GM23338 (cell line): ENCODE data around the gene ZBTB20. TPM values are rescaled to one million over a fixed set of nuclear protein-coding genes. Genes with fewer than 3 reads are reported as not detected.

ENCODE experiments used
- ATAC-seq: fragments of 200-7000 bp; cut with Tn5 transposase; 3 replicates; pipeline ENCODE4 v1.9.1; 2020
- DNase-seq: peaks from one replicate; pipeline ENCODE4 v3.0.0-alpha.2; 2015; ENCODE audit warnings: low spot score
- H2AFZ ChIP-seq: fragments of 200-600 bp; sonication (generic); 2 replicates; pipeline ENCODE4 v1.8.0; 2016; ENCODE audit warnings: antibody characterized with exemption, mild to moderate bottlenecking, moderate library complexity
- H3F3A ChIP-seq: fragments of 200-600 bp; sonication (generic); replicated peaks from 2 replicates; pipeline ENCODE4 v1.8.0; 2017; ENCODE audit warnings: antibody characterized with exemption, mixed run types, low read depth
- H3K27ac ChIP-seq: fragments of 200-600 bp; sonication (generic); 2 replicates; pipeline ENCODE4 v1.6.1; 2016; ENCODE audit warnings: low read depth
- H3K27me3 ChIP-seq: fragments of 200-600 bp; sonication (generic); 2 replicates; pipeline ENCODE4 v1.8.0; 2016; ENCODE audit warnings: mild to moderate bottlenecking, mixed run types, moderate library complexity; ENCODE audit not compliant: insufficient read depth
- H3K36me3 ChIP-seq: fragments of 200-600 bp; sonication (generic); 2 replicates; pipeline ENCODE4 v1.8.0; 2016; ENCODE audit warnings: mild to moderate bottlenecking; ENCODE audit not compliant: insufficient read depth
- H3K4me1 ChIP-seq: fragments of 200-600 bp; sonication (generic); 2 replicates; pipeline ENCODE4 v1.8.0; 2016; ENCODE audit warnings: mild to moderate bottlenecking, moderate library complexity; ENCODE audit not compliant: insufficient read depth
- H3K4me2 ChIP-seq: fragments of 200-600 bp; sonication (generic); 2 replicates; pipeline ENCODE4 v1.7.1; 2017; ENCODE audit warnings: mixed run types
- H3K4me3 ChIP-seq: fragments of 200-600 bp; sonication (generic); 2 replicates; pipeline ENCODE4 v1.6.1; 2016; ENCODE audit warnings: mixed run types
- H3K79me2 ChIP-seq: fragments of 200-600 bp; sonication (generic); replicated peaks from 2 replicates; pipeline ENCODE4 v1.8.0; 2017; ENCODE audit warnings: mild to moderate bottlenecking; ENCODE audit not compliant: insufficient read depth
- H3K9me2 ChIP-seq: fragments of 200-600 bp; sonication (generic); 2 replicates; pipeline ENCODE4 v1.8.0; 2017; ENCODE audit not compliant: insufficient read depth
- H4K20me1 ChIP-seq: fragments of 200-600 bp; sonication (generic); replicated peaks from 2 replicates; pipeline ENCODE4 v1.8.0; 2017; ENCODE audit warnings: mild to moderate bottlenecking; ENCODE audit not compliant: insufficient read depth
- H3K27ac Mint-ChIP-seq: 2 replicates; pipeline ENCODE4 v1.8.0; 2020; ENCODE audit warnings: inconsistent platforms, mild to moderate bottlenecking, moderate library complexity, mixed read lengths
- H3K27me3 Mint-ChIP-seq: 3 replicates; pipeline ENCODE4 v1.8.0; 2022; ENCODE audit warnings: low read depth, mild to moderate bottlenecking, moderate library complexity, mixed read lengths, inconsistent platforms; ENCODE audit not compliant: insufficient read depth, poor library complexity
- H3K36me3 Mint-ChIP-seq: 3 replicates; pipeline ENCODE4 v1.8.0; 2021; ENCODE audit warnings: low read depth, mild to moderate bottlenecking, inconsistent platforms, moderate library complexity, mixed read lengths
- H3K4me1 Mint-ChIP-seq: 3 replicates; pipeline ENCODE4 v1.8.0; 2020; ENCODE audit warnings: mild to moderate bottlenecking, inconsistent platforms, mixed read lengths
- H3K4me3 Mint-ChIP-seq: 3 replicates; pipeline ENCODE4 v1.8.0; 2021; ENCODE audit warnings: moderate library complexity, mild to moderate bottlenecking, inconsistent platforms, mixed read lengths
- H3K9me3 Mint-ChIP-seq: 3 replicates; pipeline ENCODE4 v1.8.0; 2020; ENCODE audit warnings: moderate library complexity, mild to moderate bottlenecking, inconsistent platforms, mixed read lengths
- CREB1 ChIP-seq: fragments of 250-450 bp; sonication (Bioruptor Pico); IDR thresholded peaks from 2 replicates; pipeline ENCODE4 v1.5.0; 2020; ENCODE audit warnings: low read depth, mild to moderate bottlenecking, moderate library complexity
- CTCF ChIP-seq, 2 experiments: fragments of 200-600 bp in 1 of 2; sonication (generic) in 1 of 2; conservative IDR thresholded peaks; 2 replicates each; pipeline versions ENCODE4 v1.5.1 to v1.6.1; 2016 to 2017; ENCODE audit warnings: antibody characterized with exemption in 2 of 2, low read depth in 2 of 2, mild to moderate bottlenecking in 2 of 2, moderate library complexity in 1 of 2
- ETS1 ChIP-seq: IDR thresholded peaks from 2 replicates; pipeline ENCODE4 v1.6.1; 2016; ENCODE audit warnings: antibody characterized with exemption
- JUNB ChIP-seq: IDR thresholded peaks from one replicate; pipeline ENCODE4 v1.6.1; 2016; ENCODE audit warnings: antibody characterized with exemption; ENCODE audit not compliant: unreplicated experiment
- POLR2AphosphoS5 ChIP-seq: IDR thresholded peaks from 2 replicates; pipeline ENCODE4 v1.6.1; 2016; ENCODE audit warnings: antibody characterized with exemption, low read depth
- REST ChIP-seq: IDR thresholded peaks from one replicate; pipeline ENCODE4 v1.6.1; 2018; ENCODE audit warnings: antibody characterized with exemption; ENCODE audit not compliant: unreplicated experiment
- ZNF331 ChIP-seq: fragments of 250-450 bp; sonication (Bioruptor Pico); IDR thresholded peaks from 2 replicates; pipeline ENCODE4 v1.5.0; 2020; ENCODE audit warnings: low read depth, mild to moderate bottlenecking, moderate library complexity
- ZNF462 ChIP-seq: fragments of 250-450 bp; sonication (Bioruptor Pico); IDR thresholded peaks from 2 replicates; pipeline ENCODE4 v1.5.0; 2020; ENCODE audit warnings: mild to moderate bottlenecking, moderate library complexity
- polyA plus RNA-seq: library from polyadenylated mRNA; unstranded; fragments of >200 nt; fragmentation: Nextera tagmentation; extraction: Ambion mirVana; gene quantifications from 2 replicates; pipeline ENCODE4 v1.2.1, GENCODE V29; 2016
- total RNA-seq: library from RNA; depleted of rRNA; stranded (reverse); fragments of >200 nt; shearing (Covaris generic); gene quantifications from 2 replicates; pipeline ENCODE4 v1.2.3, GENCODE V29; 2014

The ZBTB20 gene
- total and polyA plus RNA-seq, 2 experiments from 2014 or later = 2.0 to 3.3 TPM

DNA sequence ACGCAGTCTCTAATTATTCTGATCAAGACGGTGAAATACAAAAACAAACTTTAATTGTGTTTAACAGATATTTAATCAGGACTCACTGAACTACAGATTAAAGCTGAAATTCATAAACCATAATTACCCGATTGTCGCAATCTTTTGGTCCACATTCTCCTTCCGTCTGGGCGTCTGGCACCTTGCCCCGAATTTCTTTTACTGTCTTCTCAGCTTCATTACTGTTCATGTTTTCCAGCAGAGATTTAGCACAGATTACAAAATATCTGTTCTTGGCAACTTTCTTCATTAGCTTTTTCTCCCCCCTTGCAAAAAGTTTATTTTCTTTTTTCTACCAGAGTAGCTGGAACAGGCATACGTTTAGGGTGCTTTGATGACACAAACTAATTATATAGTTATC, 581.9 kb downstream of the ZBTB20 start (continued):
- no peak for TF ChIP-seq CTCF (conservative IDR thresholded peaks at IDR 0.05; ENCODE audit: low read depth in 2 of 2)

GRCh38 chr3:114563720-114564119, 583.4 kb downstream of the ZBTB20 start:
- Histone ChIP-seq H4K20me1 (no peaks in the 10 kb centered on the region), H3K4me2 (no peak overlapping the region), H3K9me2 (no peaks in the 10 kb centered on the region; the same call in 1 of the 2 replicates), H3F3A (no peaks in the 10 kb centered on the region), H3K4me1 (peaks cover 34% of the 10 kb centered on the region), H3K4me3 (no peak overlapping the region), H3K79me2 (no peaks in the 10 kb centered on the region), H2AFZ (no peak overlapping the region), H3K36me3 (no peaks in the 10 kb centered on the region), H3K27me3 (no peaks in the 10 kb centered on the region), H3K27ac (no peak overlapping the region)
- ATAC-seq (no peak), DNase-seq (no peak)
- Mint-ChIP-seq H3K4me1 (peaks cover 36% of the 10 kb centered on the region), H3K4me3 (no peak overlapping the region), H3K27me3 (no peaks in the 10 kb centered on the region), H3K27ac (no peak overlapping the region; the same call in 1 of the 2 replicates), H3K36me3 (no peaks in the 10 kb centered on the region), H3K9me3 (no peaks in the 10 kb centered on the region)
- TF ChIP-seq POLR2AphosphoS5 (no peak), JUNB (no peak), ETS1 (no peak), REST (no peak), CREB1 (CRISPR knock-in tag) (no peak), ZNF331 (CRISPR knock-in tag) (no peak)

GRCh38 chr3:114562557-114562956, 584.5 kb downstream of the ZBTB20 start:
- no peak for DNase-seq
- no peak overlapping the region for H3K4me3 Mint-ChIP-seq
- H4K20me1 ChIP-seq = no peaks in the 10 kb centered on the region
- H3K27ac Mint-ChIP-seq = no peak overlapping the region
- no peaks in the 10 kb centered on the region for H3K9me2 ChIP-seq
- no peaks in the 10 kb centered on the region for H3K36me3 Mint-ChIP-seq
- no peak overlapping the region for H3K27ac ChIP-seq
- H3K36me3 ChIP-seq = no peaks in the 10 kb centered on the region
- no peaks in the 10 kb centered on the region for H3K79me2 ChIP-seq
- H3K4me2 ChIP-seq = no peak overlapping the region
- H3K9me3 Mint-ChIP-seq = no peaks in the 10 kb centered on the region
- H3K4me1 ChIP-seq = peaks cover 29% of the 10 kb centered on the region
- H3K27me3 ChIP-seq = no peaks in the 10 kb centered on the region
- H3F3A ChIP-seq = no peaks in the 10 kb centered on the region
- no peak for ATAC-seq
- H2AFZ ChIP-seq = no peak overlapping the region
- H3K4me3 ChIP-seq = no peak overlapping the region
- peaks cover 30% of the 10 kb centered on the region for H3K4me1 Mint-ChIP-seq
- H3K27me3 Mint-ChIP-seq = no peaks in the 10 kb centered on the region
- TF ChIP-seq ZNF462 = no peak
